NCI-H748 treated with DMSO at 0.1 percent for 48 hours (cell line): ENCODE data around the gene UBA3.
A peak's percentile ranks its signal among the peaks of the same experiment; 100 is the strongest.

ENCODE experiments used
- DNase-seq: peaks from one replicate; lab custom pipeline; 2025; lab: John Stamatoyannopoulos, UW

UBA3 gene

DNA sequence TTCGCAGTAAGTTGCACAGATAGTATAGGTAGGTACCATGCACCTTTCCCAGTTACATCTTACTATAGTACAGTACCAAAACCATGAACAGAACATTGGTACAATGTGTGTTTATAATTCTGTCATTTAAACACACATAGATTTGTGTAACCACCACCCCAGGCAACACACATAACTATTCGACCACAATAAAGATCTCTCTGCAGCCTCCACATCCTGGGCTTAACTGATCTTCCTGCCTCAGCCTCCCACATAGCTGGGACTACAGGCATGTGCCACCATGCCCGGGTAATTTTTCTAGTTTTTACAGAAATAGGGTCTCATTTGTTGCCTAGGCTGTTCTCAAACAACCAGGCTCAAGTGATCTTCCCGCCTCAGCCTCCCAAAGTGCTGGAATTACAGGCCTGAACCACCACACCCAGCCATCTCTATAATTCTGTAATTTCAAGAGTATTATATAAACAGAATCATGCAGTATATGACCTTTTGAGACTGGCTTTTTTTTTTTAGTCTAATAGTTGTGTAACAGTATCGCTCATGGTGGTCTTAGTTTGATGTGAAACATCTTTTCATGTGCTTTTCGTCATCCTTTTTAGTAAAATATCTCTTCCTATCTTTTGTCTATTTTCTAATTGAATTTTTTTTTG lies 14.7 kb downstream of the UBA3 start:
- no peak for DNase-seq

DNA sequence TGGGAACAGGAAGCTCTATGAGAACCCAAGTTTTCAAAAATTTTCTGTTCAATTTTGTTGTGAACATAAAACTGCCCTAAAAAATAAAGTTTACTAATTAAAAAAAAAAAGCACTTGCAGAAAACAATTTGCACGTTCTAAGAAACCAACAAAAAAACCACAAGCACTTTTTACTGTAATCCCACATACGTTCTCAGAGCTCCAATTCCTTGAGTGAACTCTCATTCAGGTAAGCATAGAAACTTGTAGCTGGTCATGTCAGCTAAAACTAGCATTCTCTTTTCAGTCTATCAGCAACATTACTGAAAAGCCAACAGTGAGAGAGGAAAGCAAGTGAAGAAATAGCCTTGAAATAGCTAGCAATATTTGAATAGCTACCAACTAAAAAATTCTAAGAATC lies 16.5 kb downstream of the UBA3 start:
- no peak for DNase-seq

DNA sequence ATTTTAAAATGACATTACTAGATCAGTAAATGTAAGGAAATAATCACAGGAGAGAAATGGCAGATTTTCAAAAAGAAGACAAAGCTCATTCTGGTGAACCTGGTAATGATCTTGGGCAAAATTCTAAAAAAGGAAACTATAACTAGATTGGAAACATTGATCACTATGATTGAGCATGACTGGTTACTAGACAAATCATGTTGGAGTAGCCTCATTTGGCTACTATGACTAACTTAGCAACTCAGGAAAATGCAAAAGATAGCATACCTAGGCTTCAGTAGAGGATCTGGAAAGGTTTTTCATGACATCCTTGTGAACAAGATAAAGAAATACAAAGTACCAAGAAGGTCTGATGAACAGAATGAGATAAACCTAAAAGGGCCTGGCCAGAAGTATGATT lies 20.5 kb downstream of the UBA3 start:
- DNase-seq, result no peak

DNA sequence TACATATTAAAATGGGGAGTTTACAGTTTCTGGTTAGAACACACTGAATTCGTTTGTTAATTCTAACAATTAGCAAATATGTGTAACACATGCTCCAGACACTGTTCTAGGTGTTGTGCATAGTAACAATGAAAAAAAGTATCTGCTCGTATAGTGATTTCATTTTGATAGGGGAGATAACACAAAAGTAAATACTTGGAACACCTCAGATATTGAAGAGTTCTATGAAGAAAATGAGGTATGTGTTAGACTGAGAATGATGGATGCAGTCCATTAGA lies 21.3 kb downstream of the UBA3 start:
- no peak for DNase-seq

DNA sequence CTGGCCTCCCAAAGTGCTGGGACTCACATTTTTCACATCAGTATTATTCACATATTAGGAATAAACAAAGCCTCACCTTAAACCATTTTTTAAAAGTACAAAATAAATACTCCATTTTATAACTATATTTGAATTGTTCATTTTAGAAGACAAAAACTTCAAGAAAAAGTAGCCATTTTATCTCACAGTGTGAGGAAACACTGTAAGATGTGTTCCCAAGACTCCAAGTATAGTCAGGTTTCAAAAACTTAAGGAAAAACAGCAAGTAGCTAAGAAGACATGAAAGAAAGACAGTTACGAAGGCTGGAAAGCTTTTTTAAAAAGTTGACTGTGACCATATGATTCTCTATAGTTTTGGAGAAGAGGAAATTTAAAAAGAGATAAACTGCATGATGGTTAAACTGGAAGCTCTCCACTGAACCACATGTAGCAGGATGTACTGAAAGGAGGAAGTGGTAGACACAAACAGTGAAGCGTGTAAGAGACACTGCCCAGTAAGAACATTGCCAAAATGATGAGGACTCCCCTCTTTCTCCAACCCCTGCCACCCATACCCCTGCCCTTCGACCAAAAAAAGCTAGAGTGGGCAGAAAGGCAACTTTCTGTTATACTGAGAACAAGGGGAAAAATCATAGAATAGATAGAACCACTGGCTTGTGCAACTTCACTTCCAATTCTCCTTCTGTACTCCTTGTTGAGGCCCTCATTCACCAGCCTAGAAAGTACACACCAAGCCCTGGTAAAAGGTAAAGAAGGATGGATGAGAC lies 21.8 kb downstream of the UBA3 start:
- no peak for DNase-seq

DNA sequence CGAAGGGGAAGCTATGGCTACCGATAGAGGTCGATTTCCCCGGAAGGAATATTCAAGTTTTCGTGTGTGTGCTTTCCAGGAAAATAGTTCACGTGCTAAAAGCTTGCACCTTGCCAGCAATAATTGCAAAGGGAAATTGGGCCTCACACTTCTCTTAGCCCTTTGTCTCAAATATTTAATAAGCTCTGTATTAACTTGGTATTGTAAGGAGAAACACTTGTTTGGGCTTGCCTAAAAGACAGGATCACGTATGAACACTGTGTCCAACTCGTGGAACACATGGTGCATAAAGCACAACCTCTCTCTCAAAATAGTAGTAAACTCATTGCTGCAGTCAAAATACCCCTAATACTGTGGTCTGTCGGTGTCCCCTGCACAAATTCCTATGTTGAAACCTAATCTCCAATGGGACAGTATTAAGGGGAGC lies 27.7 kb downstream of the UBA3 start:
- DNase-seq, result no peak

DNA sequence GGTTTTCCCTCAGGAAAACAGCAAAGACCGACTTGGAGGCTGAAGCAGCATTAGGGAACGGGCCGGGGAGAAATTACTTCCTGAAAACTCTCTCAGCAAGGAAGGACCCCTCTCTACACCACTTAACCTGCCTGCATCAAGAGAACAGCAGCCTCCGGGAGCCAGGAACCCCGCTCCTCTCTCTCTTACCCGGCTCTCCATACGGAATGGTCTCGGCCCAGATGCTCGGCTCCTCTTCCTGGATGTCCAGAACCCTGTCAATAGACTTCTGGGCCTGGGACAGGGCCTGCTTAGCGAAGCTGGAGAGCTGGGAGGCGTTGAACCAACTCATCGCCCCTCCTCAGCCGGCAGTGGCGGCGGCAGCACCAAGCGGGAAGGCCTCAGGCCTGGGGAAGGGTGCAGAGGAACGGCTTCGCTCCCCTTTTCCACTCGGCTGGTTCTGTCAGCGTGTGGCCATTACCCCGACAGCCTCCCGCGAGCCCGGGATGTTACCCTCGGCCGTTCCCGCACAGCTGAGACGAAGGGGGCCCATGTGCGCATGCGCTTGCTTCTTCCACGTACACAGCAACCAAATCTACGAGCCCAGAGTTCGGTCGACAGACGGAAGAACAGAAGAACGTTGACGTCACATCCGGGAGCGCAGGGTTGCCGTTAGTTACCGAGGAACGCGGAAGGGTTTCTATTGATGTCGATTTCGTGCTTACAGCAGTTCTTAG lies 28.3 kb downstream of the UBA3 start, which contains the start of gene TMF1:
TSS of gene TMF1 (minus strand) at position 578 of the 716 bp plus-strand sequence. CDS start at position 331, 247 bp downstream.
- DNase-seq, result no peak

DNA sequence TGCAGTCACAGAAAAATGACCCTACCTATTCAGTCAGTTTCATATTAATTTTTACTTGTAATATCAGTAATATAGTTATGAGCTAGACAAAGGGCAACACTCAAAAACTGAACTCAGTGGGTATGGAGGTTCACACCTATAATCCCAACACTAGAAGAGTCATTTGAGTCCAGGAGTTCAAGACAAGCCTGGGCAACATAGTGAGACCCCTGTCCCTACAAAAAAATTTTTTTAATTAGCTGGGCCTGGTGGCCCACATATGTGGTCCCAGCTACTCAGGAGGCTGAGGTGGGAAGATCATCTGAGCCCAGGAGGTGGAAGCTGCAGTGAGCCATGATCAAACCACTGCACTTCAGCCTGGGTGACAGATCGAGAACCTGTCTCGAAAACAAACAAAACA lies 31.2 kb downstream of the UBA3 start:
- no peak for DNase-seq

DNA sequence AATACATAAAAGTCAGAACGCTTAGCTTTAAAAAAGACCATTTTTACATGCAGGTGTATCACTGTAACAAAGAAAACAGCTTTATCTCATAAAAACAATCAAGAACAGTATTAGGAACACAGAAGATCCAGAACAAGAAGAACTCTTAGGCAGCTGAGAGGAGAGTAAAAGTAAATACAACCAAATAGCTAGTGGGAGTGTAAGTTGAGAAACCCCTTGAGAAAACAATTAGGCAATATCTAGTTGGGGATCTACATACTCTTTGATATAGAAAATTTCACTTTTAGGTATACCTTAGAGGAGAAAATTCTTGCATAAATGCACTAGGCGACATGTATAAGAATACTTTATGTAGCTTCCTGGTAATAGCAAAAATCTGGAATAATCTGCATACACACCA lies 35.6 kb downstream of the UBA3 start:
- no peak for DNase-seq

DNA sequence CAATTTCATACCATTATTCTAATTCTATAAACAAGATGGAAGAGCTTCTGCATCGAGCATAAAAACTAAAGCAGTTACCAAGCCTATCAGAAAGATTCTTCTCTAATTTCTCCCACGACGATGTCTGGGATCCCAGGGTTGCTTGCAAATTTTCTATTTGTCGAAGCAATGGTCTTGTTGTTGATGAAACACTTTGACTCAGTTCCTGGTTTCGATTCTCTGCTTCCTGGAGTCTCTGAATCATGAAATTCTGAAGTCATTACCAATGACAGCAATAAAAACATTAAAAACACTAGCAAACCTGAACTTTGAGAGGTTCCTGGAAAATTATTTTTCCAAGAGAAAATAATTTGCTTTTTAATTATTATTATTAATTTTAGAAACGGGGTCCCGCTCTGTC lies 46.7 kb downstream of the UBA3 start:
- DNase-seq, result no peak

DNA sequence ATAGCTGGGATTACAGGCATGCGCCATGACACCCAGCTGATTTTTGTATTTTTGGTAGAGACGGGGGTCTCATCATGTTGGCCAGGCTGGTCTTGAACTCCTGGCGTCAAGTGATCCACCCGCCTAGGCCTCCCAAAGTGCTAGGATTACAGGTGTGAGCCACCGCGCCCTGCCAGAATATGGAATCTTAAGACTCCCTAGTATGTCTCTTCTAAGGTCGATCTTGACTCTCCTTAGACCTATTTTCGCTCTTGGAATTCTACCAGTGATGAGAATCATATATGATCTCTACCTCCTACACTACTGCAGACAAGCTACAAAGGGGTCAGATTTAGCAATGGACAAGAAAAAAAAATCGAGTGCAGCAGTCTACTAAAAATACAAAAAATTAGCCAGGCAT lies 47.4 kb downstream of the UBA3 start:
- DNase-seq, result no peak

DNA sequence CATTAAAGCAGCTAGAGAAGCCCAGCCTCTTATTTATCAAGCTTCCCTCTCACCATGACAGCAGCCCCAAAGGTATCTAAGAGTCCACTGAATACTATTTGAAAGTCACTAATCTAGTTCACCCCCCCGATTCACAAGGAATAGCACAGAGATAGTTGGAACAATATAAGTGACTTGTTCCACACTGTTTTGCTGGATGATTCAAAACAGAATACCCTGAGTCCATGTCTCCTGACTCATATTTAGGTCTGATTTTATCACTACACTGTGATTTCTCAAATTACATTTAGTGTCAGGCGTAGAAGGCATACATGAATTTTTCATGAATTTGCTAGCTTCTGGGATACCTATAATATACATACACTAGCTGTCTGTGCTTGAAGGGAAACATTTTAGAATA lies 48.0 kb downstream of the UBA3 start:
- DNase-seq, result no peak

DNA sequence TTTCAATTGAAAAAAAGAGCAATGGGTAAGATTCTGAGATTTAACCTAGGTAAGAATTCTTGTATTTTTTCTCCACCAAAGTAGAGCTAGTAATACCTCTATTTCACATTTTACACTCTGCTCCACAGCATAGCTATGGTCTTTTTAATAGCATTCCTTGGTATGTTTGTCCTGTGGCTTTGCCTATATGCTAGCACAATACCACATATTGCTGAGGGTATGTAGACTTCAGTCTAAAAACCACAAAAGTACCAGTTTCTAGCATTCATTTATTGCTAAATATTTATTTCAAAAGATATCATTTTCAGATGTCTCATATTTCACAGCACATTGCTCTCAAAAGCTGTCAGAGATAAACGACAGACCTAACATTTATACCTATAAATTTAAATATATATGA lies 48.5 kb downstream of the UBA3 start:
- no peak for DNase-seq

DNA sequence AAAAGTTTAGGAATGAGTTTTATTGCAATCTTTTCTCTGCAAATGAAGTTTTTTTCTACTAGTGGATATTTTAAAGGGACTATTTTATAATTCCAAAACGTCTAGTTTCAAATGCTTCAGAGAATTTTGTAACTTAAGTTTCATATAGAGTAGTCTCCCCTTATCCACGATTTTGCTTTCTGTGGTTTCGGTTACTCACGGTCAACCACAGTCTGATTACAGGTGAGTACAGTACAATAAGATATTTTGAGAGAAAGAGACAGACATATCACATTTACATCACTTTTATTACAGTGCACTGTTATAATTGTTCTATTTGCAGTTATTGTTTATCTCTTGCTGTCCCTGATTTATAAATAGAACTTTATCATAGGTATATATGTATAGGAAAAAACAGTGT lies 59.3 kb downstream of the UBA3 start:
- no peak for DNase-seq

DNA sequence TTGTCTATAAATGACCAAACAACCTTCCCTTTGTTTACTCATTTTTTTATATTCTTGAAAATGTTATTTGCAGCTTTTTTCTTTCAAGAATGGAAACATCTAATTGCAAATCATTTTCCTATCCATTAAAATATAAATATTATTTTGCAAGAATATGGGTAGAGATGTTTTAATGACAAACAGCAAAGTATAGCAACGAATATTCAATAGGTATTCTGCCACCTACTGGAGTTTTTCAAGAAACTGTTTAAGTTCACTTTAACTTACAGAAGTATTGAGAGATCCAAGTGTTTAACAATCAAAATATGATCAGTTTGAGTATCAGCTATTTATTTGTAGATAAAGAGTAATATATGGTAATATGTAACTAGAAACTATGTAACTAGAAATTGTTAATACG lies 59.7 kb downstream of the UBA3 start:
- DNase-seq, result no peak

DNA sequence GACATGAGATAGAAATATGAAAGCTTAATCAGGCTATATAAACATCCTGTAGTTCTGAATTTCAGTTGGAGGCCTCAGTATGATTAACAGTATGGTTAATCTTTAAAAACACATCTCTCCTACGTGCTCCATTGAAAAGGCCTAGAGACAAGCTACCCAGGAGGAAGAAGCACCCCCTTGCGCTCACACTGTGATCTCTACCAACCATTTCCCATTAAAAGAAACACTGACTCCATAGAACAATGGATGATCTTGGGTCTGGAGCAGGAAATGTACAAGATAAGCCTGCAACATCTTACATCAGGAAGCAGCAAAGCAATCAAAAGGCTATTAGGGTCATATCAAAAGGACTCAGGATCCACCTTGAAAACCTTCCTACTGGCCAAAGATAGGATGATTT lies 63.3 kb downstream of the UBA3 start:
- no peak for DNase-seq

DNA sequence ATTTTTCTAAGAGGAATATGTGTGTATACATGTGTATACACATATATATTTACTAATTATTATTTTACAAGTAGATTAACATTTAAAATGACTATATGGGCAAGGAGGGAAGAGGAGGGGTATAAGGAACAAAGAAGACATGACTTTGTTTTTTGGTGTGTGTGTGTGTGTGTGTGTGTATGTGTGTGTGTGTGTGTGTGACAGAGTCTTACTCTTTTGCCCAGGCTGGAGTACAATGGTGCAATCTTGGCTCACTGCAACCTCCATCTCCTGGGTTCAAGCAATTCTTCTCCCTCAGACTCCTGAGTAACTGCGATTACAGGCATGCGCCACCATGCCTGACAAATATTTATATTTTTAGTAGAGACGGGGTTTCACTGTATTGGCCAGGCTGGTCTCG lies 64.1 kb downstream of the UBA3 start:
- no peak for DNase-seq

DNA sequence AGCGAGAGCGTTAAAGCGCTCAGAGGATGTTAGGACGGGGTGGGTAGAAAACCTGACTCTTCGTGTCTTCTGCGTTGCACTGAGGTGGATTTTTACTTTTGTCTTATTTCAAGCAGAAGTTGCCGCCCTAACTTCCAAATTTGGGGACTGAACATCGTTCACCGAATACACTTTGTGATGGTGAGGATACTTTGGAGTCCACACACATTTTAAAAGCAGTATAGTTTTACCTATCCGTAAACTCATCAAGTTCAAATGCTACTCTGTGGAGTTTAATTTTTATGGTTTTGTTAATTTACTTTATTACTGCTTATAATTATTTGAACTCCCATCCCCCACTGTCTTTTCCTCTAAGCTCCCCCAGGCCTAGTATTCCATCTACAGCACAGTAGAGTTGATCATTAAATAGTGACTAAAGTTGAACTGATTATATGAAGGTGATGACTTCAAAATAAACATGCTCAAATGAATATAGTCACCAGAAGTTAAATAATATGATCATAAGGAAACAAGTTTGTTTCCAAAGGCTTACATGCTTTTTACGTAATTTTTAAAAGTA lies 66.1 kb downstream of the UBA3 start:
- DNase-seq, result no peak

DNA sequence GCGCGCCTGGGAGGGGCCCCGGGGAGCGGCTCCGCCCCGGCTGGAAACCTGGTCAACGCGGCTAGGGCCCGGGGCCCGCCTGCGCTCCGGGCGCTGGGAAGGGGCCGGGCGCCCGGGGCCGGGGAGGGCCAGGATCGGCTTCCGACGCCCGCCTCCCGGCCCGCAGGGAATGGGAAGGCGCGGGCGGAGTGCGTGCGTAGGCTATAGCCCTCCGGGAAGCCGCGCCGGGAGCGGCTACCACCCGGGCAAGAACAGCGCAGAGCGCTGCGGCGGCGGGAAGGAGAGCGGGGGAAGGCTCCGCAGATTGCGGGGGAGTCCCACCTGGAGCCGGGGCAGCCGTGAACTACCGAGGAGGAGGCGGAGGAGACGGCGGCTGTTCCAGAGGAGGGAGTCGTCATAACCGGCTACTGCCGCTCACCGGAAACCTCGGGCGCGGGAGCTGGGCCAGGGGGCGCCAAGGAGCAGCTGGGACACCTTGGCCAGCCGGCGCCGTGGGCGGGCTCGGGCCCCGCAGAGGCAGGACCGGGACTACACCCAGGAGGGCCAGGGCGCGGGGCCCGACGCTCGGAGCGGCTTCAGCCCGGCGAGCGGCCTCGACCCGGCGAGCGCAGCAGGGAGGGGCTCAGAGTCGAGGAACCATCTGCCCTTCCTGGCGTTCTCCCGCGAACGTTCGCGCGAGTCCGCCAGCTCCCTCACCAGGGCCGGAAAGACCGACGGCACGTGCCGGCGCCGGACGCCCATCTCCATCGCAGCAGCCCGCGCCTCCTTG lies 66.7 kb downstream of the UBA3 start, which contains the start of gene EOGT:
TSS of gene EOGT (minus strand) at position 432 of the 769 bp plus-strand sequence. CDS start 3,838 bp downstream, outside the sequence.
- peak; percentile 4 for DNase-seq

DNA sequence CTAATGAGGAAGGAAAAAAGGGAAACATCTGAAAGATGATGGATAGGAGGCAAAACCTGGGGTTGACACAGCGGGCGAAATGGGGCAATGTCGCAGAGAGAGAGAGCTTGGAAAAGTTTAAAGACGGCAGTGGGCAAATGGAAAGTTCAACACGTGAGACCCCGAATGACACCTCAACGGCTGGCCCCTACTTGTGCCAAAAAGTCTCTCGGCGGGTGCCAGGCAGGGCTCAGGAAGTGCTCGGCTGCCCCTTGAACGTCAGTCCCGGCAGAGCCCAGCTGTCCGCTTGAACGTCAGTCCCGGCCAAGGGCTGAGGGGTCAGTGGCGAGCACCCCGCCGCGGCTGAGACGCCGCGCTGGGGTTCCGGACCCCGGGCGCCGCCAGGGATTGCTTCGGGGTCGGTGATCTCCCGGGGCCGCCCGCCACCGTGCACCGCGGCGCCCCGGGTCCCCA lies 67.3 kb downstream of the UBA3 start:
- no peak for DNase-seq

DNA sequence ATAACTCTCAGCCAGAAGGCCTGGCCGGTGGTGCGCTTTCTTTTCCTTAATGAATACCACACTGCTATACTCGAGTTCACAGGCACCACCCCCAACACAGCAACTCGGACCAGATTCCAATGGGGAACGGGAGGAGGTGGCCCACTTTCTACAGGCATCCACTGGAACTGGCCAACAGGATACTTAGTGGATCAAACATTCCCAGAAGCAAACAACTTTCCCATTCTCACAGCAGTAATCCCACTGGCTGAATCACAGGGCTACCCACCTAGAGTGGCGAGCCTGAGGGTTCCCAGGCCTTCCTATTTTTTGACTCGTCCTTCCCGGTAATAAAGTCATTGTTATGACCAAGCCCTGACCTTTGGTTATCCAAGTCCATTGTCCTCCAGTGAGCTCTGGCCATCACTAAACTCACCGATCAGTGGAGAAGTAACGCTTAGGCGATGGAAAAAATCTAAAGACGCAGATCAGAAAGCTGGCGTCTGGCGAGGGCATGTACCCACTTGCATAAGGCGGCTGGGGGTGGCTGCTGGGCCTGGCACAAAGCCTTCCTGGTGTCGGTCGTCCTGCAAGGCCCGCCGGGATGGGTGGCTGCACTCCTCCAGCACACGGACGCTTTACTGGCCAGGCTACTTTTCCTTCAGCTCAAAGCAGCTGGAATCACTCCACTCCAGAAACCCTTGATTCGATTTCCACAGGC lies 67.9 kb downstream of the UBA3 start:
- no peak for DNase-seq
